Activated CD4-positive, alpha-beta T cell treated with anti-CD3 and anti-CD28 coated beads, Interleukin-2, amount 50 U/mL, for 48 hours (primary cell): Measurements from ENCODE around the gene LYPD4.

Experiments
- DNase-seq, 2 experiments: peaks; one replicate each; pipeline ENCODE4 v3.0.0-alpha.2; 2020

The LYPD4 gene

DNA sequence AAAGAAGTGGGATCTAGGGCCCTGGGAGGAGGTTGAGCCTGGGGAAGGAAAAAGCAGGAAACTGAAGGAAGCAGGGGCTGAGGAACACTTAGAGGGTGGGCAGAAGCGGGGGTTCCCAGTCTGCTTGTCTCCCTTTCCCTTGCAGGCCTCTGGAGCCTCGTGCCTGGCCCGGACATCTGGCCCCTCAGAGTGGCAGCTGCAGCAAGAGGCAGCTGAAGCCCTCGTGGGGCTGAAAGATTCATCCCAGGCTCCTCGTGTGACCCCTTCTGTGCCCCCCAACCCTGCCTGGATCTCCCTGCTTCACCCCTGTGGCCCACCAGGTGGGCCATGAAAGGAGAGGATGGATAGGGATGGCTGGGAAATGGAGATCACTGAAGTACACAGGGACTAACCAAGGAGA is 5.9 kb upstream of the LYPD4 start:
- DNase-seq = no peak

DNA sequence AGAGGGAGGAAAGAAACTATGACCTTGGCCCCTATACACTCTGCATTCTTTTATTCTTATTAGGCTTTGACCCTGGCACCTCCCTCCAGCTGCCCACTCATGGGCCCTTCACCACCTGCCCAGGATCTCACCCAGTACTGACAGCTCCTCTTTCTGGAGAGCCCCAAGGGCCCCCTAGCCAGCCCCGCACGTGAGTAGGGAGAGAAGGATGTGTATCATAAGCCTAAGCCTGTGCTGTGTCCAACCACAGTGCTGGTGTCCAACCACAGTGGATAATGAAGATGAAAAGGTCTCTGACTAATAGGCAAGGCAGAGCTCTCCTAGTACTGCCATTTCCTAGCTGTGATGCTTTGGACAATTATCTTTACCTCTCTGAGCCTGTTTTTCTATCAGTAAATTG is 4.6 kb upstream of the LYPD4 start:
- DNase-seq = no peak

DNA sequence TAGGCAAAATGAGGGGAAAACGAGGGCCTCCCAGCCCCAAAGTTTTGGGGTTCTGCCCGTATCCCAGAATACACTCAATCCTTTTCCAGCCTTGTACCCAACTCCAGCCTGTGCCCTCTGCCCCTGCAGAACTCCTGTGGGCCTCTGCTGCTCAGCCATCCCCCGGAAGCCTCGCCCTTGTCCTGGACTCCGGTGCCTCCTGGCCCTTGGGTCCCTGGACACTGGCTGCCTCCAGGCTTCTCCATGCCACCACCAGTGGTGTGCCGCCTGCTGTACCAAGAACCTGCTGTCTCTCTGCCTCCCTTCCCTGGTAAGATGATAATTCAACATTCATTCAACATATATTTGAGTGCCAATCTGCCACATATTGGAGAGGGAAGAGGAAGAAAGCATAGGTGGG is 4.2 kb upstream of the LYPD4 start:
- DNase-seq = no peak

DNA sequence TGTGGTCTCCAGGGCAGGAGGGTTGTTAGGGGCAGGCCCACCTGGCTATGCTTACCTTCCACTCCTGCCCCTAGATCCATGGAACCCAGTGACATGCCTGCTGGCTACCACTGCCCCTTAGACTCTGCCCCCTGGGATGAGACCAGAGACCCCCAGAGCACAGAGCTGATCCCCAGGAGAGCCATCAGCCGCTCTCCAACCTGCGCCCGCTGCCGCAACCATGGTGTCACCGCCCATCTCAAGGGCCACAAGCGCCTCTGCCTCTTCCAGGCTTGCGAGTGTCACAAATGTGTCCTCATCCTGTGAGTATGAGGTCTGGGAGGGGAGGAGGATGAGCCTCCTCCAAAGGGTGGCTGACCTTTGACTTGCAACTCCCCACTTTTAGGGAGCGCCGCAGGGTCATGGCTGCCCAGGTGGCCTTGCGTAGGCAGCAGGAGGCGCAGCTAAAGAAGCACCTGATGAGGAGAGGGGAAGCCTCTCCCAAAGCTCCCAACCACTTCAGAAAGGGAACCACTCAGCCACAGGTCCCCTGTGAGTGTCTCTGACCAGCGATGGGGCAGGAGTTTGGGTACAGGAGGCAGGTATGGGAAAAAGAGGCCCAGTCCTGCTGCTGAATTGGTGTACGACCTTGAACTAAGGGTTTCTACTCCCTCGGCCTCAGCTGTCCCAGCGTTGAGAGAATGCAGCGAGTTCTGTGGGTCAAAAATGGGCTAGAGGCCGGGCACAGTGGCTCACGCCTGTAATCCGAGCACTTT is 3.0 kb upstream of the LYPD4 start:
- no peak for DNase-seq

DNA sequence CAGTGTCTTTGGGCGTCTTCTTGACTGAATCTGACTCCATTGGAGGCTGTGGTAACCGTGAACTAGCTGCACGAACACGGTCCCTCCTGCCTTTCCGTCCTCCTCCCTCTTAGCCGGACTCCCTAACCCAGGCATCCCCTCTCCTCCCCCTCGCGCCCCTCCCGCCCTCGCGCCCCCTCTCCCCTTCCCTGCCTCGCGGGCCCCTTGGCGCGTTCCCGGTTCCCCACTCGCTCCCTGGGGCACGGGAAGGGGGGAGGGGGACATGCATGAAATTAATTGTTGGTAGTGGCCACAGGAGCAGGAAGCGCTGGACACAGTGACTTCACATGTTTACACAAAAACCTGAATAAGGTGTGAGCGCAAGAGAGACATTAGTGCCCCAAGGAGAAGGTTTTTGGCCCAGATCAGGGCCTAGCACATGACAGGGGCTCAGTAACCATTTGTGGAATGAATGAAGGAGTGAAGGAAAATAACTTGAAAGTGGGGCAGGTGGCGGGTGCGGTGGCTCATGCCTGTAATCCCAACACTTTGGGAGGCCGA is 638 bp upstream of the LYPD4 start:
- no peak for DNase-seq

DNA sequence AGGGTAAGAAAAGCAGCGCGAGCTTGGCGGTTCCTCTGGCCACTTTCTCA is 343 bp upstream of the LYPD4 start, which contains the start of gene DMRTC2:
Gene DMRTC2, plus strand, starts transcription at position 42 of the 50 bp plus-strand sequence. CDS start 2,387 bp downstream, outside the sequence.
- no peak for DNase-seq

DNA sequence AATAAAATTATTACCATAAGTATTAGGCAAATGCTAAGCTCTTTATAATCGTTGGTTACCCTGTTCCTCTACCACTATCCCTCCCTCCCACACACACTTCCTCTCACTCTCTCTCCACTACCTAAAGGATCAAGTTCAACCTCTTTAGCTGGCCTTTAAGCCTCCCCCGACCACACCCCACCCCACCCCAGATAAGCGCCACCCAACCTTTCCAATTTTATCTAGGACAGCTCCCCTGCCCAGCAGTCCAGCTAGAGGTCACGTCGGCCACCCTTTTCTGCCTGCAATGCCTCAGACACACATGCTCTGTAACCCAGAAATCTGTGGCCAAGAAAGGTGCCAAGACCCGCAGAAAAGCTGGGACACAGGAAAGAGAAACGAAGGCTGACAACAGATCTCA is 1.1 kb downstream of the LYPD4 start:
- DNase-seq = no peak

DNA sequence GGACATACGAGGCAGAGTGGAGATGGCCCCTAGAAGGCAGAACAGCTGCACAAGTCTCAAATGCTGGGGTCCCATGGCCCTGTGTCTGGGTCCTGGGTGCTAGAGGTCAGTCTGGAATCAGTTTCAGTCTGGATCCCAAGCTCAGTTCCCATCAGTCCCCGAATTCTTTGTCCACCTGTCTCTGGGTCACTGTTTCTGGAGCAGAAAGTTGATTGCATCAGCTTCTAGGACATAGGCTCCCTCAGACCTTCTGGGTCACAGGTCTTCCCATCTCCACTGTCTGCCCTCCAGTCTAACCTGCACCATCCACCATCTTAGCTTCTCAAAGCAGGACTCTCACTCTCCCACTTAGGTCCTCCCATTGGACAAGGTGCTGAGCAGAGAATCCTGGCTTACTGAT is 5.3 kb downstream of the LYPD4 start:
- DNase-seq = no peak

DNA sequence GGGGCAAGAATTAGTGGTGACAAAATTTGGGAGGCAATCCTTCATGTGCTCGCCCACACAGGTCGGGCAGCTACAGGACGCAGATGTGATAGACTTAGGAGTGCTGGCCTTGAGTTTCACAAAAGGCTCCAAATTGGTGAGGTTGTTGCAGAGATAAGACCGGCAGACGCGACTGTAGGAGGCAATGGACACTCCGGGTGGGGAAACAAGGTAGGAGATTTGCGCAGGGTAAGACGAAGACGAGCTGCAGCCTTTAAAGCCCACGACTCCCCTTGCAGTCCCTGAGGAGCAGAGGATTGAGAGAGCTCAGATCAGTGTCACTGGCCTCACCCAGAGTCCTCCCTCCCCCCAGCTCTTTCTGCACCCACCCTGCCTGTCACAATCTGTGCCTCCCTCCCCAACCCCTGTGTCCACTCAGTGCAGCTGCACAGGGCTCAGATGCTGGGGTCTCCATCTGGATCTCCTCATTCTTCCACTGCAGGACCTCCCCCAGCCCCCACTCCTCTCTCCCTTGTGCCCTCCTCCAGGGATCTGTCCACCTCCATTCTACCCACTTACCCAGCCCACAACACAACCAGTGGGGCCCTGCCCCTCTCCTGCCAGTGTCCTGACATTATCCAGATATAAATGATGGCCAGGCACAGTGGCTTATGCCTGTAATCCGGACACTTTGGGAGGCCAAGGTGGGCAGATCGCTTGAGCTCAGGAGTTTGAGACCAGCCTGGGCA is 6.3 kb downstream of the LYPD4 start:
- no peak for DNase-seq

DNA sequence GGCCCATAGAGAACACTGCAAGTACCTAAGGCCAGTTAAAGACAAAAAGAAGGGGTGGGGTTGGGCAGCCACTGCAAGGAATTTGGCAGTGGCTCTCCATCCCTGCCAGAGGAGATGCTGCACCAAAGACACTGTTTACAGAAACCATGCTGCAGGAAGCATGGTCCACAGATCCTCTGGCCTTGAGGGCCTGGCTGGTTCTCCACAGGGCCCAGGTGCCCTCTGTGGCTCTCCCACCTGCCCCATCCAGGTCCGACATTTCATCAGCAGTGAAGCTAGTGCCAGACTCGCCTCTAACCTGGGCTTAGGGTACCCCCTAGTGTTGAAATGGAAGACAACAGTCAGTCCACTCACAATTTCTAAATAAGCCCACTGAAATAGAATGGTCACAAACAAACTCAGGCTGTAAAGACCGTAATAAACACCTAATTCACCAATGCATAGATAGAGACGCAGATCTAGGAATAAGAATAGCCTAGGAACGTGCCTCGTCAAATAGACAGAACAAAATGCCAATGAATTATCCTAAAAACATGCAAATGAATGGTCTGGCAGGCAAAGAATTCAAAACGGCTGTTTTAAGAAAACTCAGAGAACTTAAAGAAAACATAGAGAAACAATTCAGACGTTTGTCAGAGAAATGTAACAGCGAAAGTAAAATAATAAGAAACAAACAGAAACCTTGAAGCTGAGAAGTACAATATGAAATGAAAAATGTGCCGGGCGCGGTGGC is 23.3 kb downstream of the LYPD4 start:
- DNase-seq = peak; percentile 38 to 48

DNA sequence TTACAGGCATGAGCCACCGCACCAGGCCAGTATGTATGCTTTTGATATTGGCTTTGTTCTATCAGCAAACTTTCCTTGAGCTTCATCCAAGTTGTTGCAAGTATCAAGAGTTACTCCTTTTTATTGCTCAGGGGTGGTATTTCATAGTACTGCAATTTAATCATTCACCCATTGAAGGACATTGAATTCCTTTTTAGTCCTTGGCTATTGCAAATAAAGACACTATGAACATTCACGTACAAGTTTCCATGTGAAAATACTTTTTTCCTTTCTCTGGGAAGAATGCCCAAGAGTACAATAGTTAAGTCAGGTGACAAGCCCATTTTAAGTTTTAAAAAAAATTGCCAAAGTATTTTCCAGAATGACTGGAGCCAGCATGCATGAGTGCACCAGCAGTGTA is 27.7 kb downstream of the LYPD4 start:
- DNase-seq = no peak

DNA sequence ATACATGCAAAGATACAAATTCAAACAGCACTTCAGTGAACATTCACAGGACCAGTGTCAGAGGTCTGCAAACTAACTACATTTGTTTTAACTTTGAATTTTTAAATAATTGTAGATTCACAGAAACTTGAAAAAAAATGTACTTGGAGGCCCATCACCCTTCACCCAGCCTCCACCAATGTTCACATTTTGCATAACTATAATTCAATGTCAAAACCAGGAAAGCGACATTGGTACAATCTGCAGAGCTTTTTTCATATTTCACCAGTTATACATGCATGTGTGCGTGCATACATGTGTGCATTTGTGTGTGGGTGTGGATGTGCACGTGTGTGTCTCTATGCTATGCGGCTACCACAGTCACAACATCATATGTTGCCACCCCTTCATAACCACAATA is 29.2 kb downstream of the LYPD4 start:
- no peak for DNase-seq

DNA sequence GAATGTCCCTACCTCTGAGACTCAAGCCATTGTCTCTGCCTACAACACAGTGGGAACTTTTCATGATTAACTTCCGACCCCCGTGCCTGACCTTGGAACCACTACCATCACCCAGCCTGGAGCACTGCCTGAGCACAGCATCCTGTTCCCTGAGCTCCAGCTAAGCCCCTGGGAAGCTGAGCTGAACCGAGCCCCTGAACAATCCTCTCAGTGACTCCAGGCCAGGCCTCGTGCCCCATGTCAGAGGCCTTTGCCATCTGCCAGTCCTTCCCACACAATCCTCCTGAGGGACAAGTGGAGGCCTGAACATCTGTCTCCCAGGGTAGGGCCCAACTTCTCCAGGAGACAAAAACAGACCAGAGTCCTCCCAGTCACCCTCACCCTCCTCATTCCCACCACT is 30.6 kb downstream of the LYPD4 start:
- no peak for DNase-seq

DNA sequence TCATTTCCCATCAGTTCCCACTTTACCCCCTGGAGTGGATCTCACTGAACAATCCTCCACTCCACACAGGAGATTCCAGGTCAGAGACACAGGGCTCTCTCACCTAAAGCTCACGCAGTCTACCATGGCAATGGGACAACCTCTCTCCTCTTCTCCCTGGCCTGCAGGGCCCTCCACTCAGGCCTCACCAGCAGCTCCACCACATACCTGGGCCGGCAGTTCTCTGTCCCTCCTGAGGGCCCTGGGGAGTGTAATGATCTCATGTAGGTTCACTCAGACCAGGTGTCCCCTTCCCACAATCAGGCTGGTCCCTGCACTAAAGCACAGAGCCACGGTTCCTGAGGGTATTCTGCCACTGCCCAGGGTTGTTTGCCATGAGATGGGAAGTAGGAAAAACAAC is 32.5 kb downstream of the LYPD4 start:
- DNase-seq = no peak

DNA sequence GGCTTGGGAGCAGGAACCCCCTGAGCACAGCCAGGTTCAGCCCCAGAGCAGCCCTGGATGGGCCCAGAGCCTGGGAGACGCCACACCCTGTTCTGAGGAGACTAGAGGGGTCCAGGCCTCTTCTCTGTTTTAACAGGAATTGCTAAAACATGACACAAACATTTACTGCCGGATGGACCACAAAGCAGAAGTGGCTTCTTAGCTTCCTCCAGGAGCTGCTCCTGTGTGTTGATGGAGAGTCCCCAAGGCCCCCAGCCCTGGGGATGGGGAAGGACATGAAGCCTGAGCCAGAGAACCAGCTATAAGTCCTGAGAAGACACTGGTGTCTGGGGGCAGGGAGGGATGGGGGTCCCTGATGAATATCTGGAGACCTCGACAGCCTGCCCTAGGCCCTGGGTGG is 33.4 kb downstream of the LYPD4 start:
- no peak for DNase-seq

DNA sequence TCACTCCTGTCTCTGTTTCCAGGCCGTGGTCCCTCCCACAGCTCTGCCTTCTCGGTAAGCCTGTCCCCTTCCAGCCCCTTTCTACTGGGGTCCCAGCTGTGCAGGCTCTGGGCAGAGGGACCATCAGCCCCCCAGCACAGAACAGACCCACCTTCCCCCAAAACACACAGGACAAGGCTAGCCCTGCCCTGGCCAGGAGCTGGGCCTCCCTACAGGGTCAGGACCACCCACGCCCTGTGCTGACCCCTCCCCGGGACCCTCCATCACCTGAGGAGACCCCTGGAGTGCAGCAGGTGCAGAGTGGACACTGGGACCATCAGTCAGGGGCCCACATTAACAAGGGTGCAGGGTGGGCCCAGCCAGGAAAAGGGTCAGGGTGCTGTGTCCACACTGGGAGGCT is 34.2 kb downstream of the LYPD4 start:
- DNase-seq = no peak

DNA sequence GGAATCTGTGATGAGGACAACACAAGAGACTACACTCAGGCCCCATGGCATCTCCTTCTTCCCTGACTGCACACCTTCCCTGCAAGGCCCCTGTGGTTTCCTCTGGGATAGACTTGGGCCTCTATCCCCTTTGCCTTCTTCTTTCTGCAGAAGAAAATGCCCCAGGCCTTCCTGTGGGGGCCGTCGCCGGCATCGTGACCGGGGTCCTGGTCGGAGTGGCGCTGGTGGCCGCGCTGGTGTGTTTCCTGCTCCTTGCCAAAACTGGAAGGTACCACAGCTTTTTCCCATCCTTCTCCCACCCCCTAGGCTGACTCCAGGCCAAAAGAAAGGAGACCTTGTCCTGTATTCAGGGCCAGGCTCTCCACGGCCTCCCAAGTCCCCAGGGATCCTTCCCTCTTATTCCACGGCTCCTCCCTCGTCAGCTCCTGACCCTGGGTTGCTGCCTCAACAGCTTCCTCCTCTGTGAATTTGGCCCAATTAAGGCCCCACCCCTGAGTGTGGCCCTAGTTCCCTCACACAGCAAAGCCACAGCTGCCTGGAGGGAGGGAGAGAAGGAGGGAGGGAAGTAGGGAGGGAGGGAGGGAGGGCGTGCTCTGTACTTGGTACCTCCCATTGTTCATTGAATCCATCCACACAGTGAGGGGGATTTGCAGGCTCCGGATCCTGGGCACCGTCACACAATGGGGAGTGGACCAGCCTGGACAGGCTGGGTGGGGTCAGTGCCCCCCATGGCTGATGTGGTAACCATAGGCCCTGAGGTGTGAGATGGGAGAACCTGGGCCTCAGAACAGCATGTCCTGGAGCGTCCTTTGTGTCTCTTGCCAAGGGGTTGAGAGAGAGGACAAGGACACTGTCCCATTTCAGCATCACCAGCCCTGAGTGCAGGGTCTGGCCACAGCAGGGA is 35.6 kb downstream of the LYPD4 start:
- DNase-seq = no peak

DNA sequence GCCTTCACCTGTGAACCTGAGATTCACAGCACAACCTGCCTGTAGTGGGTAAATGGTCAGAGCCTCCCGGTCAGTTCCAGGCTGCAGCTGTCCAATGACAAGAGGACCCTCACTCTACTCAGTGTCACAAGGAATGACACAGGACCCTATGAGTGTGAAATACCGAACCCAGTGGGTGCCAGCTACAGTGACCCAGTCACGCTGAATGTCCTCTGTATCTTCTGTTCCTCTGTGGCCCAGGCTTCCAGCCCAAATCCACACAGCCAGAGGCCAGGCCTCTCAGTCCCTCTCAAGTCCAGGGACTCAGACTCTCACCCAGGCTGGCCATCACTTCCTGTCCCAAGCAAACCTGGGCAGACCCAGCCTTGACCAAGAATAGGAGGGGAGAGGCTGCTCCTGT is 37.3 kb downstream of the LYPD4 start:
- DNase-seq = no peak

DNA sequence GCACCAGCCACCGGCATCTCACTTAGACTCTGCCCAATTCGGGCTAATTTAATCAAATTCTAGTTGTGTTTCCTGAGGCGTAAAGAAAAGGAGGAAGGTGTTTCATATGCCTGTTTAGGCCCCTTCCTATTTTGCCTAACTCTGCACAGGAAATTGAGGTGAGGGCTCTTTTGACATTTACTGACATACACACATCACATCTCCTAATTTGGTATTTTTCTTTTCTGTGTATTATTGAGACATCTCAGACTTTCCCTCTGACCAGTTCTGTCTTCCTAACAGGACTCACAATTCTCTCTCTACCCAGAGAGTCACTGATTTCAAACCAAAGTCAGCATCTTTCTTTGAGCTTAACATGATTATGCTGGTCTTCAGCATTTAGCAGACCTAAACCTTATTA is 40.1 kb downstream of the LYPD4 start:
- no peak for DNase-seq

DNA sequence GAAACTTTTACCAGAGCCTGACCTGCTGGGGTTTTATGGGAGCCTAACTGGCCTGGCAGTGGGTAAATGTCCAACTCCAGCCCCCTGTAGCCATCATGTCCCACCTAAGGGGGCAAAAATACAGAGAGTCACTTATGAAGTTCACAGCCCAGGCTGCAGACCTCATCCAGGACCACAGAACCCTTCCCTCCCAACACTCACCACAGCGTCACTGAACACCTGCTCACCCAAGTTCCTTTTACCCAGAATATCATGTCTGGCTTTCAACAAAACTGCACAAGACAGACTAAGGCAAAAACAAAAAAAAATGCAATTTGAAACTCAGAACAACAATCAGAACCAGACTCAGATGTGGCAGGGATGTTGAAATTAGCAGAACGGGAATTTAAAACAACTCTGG is 41.7 kb downstream of the LYPD4 start:
- DNase-seq = no peak

DNA sequence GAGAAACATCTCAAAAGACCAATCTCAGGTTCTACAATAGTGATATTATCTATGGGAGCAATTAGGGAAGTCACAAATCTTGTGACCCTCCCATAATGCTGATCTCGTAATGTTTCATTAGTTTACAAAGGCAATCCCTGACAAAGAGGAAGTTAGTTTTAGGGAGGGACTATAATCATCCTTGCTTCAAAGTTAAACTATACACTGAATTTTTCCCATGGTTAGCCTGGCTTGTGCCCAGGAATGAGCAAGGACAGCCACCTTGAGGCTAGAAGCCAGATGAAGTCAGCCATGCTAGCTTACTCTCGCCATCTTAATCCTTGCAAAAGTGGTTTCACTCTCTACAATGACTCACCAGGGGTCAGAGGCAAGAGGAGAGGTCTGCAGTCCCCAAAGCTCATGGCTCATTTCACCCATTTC is 42.7 kb downstream of the LYPD4 start:
- no peak for DNase-seq

DNA sequence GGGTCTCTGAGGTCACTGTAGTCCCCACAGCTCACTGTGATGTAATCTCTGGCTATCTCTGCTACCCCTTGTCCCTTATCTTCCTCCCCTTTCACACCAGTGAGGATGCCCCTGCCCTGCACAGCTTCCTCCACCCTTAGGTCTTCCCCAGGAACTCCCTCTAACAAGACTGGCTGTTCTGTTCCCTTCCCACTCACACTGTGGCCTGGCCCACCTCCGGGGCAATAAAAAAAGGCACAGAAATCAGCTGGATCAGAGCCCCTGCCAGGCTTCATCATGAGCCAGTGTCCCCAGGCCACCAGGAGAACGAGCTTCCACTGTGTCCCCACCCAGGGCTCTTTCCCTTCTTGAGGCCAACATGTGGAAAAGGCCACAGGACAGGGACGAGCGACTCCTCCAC is 43.5 kb downstream of the LYPD4 start:
- no peak for DNase-seq

DNA sequence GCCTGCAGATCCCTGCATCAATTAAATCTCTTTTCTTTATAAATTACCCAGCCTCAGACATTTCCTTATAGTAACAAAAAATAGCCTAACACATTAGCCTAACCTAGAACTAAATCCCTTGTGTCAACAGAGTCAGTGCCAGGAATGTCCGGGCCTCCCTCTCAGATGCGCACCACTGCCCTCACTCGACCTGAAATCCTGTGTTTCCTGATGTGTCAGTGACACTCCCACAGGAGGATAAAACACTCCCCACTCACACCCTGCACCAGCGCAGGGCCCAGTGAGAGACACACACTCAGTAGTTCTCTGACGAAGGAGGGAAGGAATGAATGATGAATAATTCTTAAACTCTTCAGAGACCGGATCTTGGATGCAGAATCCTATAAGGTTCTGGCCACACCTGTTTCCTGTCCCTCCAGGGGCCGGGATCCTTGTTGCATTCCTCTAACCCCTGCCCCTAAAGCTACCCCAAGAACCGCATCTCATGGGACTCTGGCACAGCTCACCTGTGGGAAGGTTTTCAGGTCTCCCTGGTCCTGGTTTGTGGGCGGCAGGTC is 45.0 kb downstream of the LYPD4 start:
- no peak for DNase-seq
